Measurements from ENCODE around the gene EYA2. TPM values are rescaled to one million over a fixed set of nuclear protein-coding genes. Genes with fewer than 3 reads are reported as not detected.

EYA2 gene
- total and polyA plus RNA-seq, 2 experiments from 2014 or later = 1.4 to 2.0 TPM

DNA sequence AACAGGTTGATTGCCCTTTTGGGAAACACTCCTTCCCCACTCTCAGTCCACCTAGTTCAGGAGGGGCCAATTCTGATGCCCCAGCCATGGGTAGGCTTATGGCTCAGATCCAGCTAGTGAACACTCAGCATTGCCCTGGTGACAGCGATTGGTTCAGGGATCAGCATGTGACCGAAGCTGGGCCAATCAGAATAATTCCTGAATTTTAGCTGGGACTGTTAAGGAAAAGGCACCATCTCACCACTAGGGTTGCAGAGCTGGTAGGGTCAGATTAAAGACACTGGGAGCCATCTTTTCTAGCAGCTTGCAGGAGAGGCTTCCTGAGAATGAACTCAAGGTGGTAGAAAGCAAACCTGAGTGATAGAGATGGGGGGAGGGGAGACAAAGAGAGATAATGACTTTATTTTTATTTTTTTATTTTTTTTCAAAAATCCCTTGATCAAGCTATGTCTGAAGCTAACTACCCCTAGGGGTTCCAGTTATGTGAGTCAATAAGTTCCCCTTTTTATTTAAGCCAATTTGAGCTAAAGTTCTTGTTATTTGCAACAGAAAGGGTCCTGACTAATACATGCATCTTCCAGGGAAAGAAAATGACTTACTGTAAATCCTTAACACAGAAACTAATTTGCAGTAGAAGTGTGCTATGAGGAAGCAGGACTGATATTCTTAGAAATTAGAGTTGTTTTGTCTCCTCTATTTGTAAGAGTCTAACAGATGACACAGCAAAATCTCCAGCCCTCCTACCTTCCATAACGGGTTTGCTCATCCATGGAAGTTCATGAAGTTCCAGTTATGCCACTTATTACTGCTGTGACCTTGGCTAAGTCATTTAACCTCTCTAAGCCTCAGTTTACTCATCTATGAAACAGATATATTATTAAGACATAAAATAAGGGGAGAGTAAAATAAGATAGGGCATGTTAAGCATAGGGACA is 44.7 kb downstream of the EYA2 start:
- H3K27me3 ChIP-seq = no peaks in the 10 kb centered on the region
- no peaks in the 10 kb centered on the region for H3K9me2 ChIP-seq (replicated peaks; ENCODE audit: insufficient read depth)
- TF ChIP-seq EZH2phosphoT487 (IDR thresholded peaks at IDR 0.05; ENCODE audit: low read depth, severe bottlenecking, unreplicated experiment) (no peak), EZH2 (IDR thresholded peaks at IDR 0.05; ENCODE audit: borderline replicate concordance) (no peak)
- TF ChIP-seq, protein P1, sequence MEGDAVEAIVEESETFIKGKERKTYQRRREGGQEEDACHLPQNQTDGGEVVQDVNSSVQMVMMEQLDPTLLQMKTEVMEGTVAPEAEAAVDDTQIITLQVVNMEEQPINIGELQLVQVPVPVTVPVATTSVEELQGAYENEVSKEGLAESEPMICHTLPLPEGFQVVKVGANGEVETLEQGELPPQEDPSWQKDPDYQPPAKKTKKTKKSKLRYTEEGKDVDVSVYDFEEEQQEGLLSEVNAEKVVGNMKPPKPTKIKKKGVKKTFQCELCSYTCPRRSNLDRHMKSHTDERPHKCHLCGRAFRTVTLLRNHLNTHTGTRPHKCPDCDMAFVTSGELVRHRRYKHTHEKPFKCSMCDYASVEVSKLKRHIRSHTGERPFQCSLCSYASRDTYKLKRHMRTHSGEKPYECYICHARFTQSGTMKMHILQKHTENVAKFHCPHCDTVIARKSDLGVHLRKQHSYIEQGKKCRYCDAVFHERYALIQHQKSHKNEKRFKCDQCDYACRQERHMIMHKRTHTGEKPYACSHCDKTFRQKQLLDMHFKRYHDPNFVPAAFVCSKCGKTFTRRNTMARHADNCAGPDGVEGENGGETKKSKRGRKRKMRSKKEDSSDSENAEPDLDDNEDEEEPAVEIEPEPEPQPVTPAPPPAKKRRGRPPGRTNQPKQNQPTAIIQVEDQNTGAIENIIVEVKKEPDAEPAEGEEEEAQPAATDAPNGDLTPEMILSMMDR (IDR thresholded peaks at IDR 0.05; ENCODE audit: poor library complexity) = no peak
- H3K4me1 ChIP-seq (ENCODE audit: insufficient read depth) = peaks cover 4% of the 10 kb centered on the region
- no peaks in the 10 kb centered on the region for H4K20me1 ChIP-seq (ENCODE audit: insufficient read depth, poor library complexity, severe bottlenecking)
- 98% methylated on average over 3 of the region's 3 CpGs for WGBS (ENCODE audit: low lambda C conversion rate, missing lambda C conversion rate)
- no peaks in the 10 kb centered on the region for H3K36me3 ChIP-seq (replicated peaks; ENCODE audit: insufficient read depth, low read depth)
- H3K4me2 ChIP-seq = no peak overlapping the region
- H3K9me3 ChIP-seq (ENCODE audit: low read depth) = no peaks in the 10 kb centered on the region
- H3K79me2 ChIP-seq = no peaks in the 10 kb centered on the region
- H3K4me3 ChIP-seq = no peak overlapping the region
- no peak for DNase-seq (ENCODE audit: low spot score)
- H3K27ac ChIP-seq = no peak overlapping the region
- no peak overlapping the region for H2AFZ ChIP-seq

DNA sequence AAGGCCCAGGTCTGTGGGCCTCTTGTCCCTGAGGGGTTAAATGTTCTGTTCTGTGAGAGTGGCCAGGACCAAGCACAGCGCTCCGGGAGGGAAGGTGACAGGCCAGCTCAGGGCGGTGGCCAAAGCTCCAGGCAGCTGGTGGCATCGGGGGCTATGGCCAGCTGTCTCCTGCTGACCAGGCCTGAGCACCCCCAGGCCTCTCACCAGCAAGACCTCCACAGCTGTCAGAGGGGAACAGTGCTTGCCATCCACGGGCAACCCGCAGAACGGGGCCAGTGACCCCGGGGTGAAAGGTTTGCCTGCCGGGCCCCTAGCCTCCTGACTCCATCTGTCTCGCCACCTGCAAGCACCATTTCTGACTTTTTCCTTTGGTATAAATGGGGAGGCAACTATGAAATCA is 46.0 kb downstream of the EYA2 start:
- Histone ChIP-seq H3K4me2 (no peak overlapping the region), H3K79me2 (no peaks in the 10 kb centered on the region), H3K36me3 (replicated peaks; ENCODE audit: insufficient read depth, low read depth) (no peaks in the 10 kb centered on the region), H3K27me3 (no peaks in the 10 kb centered on the region), H4K20me1 (ENCODE audit: insufficient read depth, poor library complexity, severe bottlenecking) (no peaks in the 10 kb centered on the region), H3K9me3 (ENCODE audit: low read depth) (no peaks in the 10 kb centered on the region), H2AFZ (no peak overlapping the region), H3K9me2 (replicated peaks; ENCODE audit: insufficient read depth) (no peaks in the 10 kb centered on the region), H3K4me1 (ENCODE audit: insufficient read depth) (peaks cover 4% of the 10 kb centered on the region), H3K4me3 (no peak overlapping the region), H3K27ac (no peak overlapping the region)
- DNase-seq (ENCODE audit: low spot score) = no peak
- TF ChIP-seq EZH2phosphoT487 (IDR thresholded peaks at IDR 0.05; ENCODE audit: low read depth, severe bottlenecking, unreplicated experiment) (no peak), EZH2 (IDR thresholded peaks at IDR 0.05; ENCODE audit: borderline replicate concordance) (no peak)
- TF ChIP-seq, protein P1 (IDR thresholded peaks at IDR 0.05; ENCODE audit: poor library complexity) = no peak
- 76% methylated on average over 10 of the region's 10 CpGs for WGBS (ENCODE audit: low lambda C conversion rate, missing lambda C conversion rate)

DNA sequence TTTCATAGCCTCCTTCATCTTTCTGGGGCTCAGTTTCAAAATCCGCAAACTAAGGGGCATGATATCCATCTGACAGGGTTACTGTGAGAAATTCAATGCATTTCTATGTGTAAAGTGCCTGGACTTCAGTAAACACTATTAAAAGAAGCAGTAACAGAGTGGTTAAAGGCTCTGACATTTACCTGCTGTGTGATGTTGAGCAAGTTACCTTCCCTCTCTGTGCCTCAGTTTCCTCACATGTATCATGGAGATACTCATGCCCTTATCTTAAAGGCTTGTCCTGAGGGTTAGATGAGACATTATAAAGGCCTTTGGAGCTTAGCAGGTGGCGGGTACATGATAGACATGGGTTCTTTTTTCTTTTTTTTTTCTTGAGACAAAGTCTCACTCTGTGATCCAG is 46.8 kb downstream of the EYA2 start:
- peaks cover 2% of the 10 kb centered on the region for H3K4me1 ChIP-seq (ENCODE audit: insufficient read depth)
- no peaks in the 10 kb centered on the region for H4K20me1 ChIP-seq (ENCODE audit: insufficient read depth, poor library complexity, severe bottlenecking)
- H2AFZ ChIP-seq = no peak overlapping the region
- WGBS (ENCODE audit: low lambda C conversion rate, missing lambda C conversion rate) = 95% methylated on average over 2 of the region's 2 CpGs
- no peaks in the 10 kb centered on the region for H3K9me3 ChIP-seq (ENCODE audit: low read depth)
- H3K27me3 ChIP-seq = no peaks in the 10 kb centered on the region
- H3K36me3 ChIP-seq (replicated peaks; ENCODE audit: insufficient read depth, low read depth) = no peaks in the 10 kb centered on the region
- H3K79me2 ChIP-seq = no peaks in the 10 kb centered on the region
- no peak for TF ChIP-seq EZH2phosphoT487 (IDR thresholded peaks at IDR 0.05; ENCODE audit: low read depth, severe bottlenecking, unreplicated experiment)
- TF ChIP-seq EZH2 (IDR thresholded peaks at IDR 0.05; ENCODE audit: borderline replicate concordance) = no peak
- TF ChIP-seq, protein P1 (IDR thresholded peaks at IDR 0.05; ENCODE audit: poor library complexity) = no peak
- no peak overlapping the region for H3K4me3 ChIP-seq
- no peaks in the 10 kb centered on the region for H3K9me2 ChIP-seq (replicated peaks; ENCODE audit: insufficient read depth)
- no peak overlapping the region for H3K27ac ChIP-seq
- no peak for DNase-seq (ENCODE audit: low spot score)
- H3K4me2 ChIP-seq = no peak overlapping the region

Data from hepatocyte (in vitro differentiated cells).